Measurements from ENCODE around the gene DCBLD2. TPM values are rescaled to one million over a fixed set of nuclear protein-coding genes. Genes with fewer than 3 reads are reported as not detected.

The DCBLD2 gene
- total and polyA plus RNA-seq, 2 of the 4 experiments (the other 2 are of a cell fraction): 121 to 196 TPM

DNA sequence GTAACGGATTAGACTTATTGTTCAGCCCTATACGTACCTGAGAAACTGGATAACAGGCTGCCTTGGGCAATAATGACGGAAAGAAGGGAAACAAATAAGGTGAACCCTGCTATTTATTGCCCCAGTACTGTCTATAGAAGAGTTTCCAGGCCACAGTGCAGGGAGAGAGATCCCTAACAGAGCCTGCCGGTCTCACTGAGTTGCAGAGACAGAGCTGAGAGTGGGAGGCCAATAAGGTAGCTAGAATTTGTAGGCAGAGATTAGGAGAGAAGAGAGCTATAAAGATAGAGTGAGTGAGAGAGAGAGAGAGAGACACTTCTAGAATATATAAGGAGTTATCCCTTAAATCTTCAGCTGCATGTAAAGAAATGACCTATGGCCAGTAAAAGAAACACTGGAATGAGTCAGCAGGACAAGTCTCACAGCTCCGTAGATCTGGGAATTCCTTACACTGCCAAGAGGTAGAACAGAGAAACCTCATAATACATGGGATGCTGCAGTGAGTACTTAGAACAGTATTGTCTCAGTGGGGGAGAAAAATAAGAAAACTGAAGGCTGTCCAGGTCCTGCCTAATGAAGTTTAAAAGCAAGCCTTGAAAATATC lies 86.6 kb downstream of the DCBLD2 start:
- Histone ChIP-seq H2AK9ac (replicated peaks; ENCODE audit: low read depth, low read length, poor library complexity) (no peak overlapping the region), H2BK5ac (ENCODE audit: low read depth, low read length, poor library complexity, severe bottlenecking) (no peak overlapping the region), H3K4ac (ENCODE audit: low read depth, low read length) (no peak overlapping the region), H2BK20ac (ENCODE audit: low read depth, low read length) (no peak overlapping the region), H3K9me3 (ENCODE audit: control insufficient read depth, insufficient read depth, low read length) (no peaks in the 10 kb centered on the region), H3K56ac (ENCODE audit: extremely low read depth, insufficient read depth, low read length) (no peak overlapping the region), H3K14ac (replicated peaks; ENCODE audit: low read depth, low read length) (0 out of 2 replicates have a peak overlapping the region, but pooled peaks have one; percentile 5), H2BK120ac (ENCODE audit: low read depth, low read length) (no peak overlapping the region), H3K23ac (ENCODE audit: low read depth, low read length) (no peak overlapping the region), H3K4me1 (ENCODE audit: control insufficient read depth, insufficient read depth, low read length) (peaks cover 4% of the 10 kb centered on the region), H3K9ac (ENCODE audit: low read depth, low read length) (no peak overlapping the region), H2AFZ (replicated peaks; ENCODE audit: low read length, poor library complexity) (no peak overlapping the region), H4K20me1 (ENCODE audit: insufficient read depth, low read length) (peaks cover 5% of the 10 kb centered on the region; the same call in 1 of the 2 replicates), H3K27me3 (ENCODE audit: control insufficient read depth, insufficient read depth, low read length) (no peaks in the 10 kb centered on the region), H3K79me1 (ENCODE audit: low read depth in 1 of 2, low read length in 2 of 2) (peaks cover 11 to 21% of the 10 kb centered on the region in 2 experiments; a peak in 3 of 4 replicates), H3K36me3 (ENCODE audit: control insufficient read depth, insufficient read depth, low read length) (peaks cover 16% of the 10 kb centered on the region), H4K8ac (ENCODE audit: low read depth in 2 of 2, low read length in 2 of 2) (no peak overlapping the region), H3K27ac (ENCODE audit: insufficient read depth, low read length) (peak overlapping the region; percentile 45; the same call in 1 of the 2 replicates), H3K18ac (ENCODE audit: low read depth, low read length) (no peak overlapping the region), H2AK5ac (ENCODE audit: low read depth, low read length) (no peak overlapping the region), H2BK15ac (ENCODE audit: low read depth, low read length) (no peak overlapping the region), H3K4me2 (ENCODE audit: low read depth, low read length) (no peak overlapping the region; the same call in 1 of the 2 replicates), H3K4me3 (ENCODE audit: insufficient read depth, low read depth, low read length) (no peak overlapping the region), H3K9me1 (ENCODE audit: insufficient read depth, low read length) (no peaks in the 10 kb centered on the region), H4K5ac (ENCODE audit: low read depth, low read length) (no peak overlapping the region), H4K91ac (ENCODE audit: insufficient read depth, low read depth, low read length) (no peak overlapping the region; the same call in 1 of the 2 replicates)
- in situ Hi-C loops (cut with MboI; ENCODE audit: low sequenced_read_pairs) (loop anchor here (5.0 to 10.0 kb wide), 3 partner anchors 177 to 940 kb away; no protein-coding TSS in a partner anchor), intact Hi-C loops (cut with micrococcal nuclease) (loop anchor here (5.0 kb wide), 1 partner anchor 937 kb away; no protein-coding TSS in a partner anchor), dilution Hi-C loops (cut with HindIII; ENCODE audit: low sequenced_read_pairs, unreplicated experiment) (no loop called here)
- TF ChIP-seq NFE2L2 (IDR thresholded peaks at IDR 0.05; ENCODE audit: low read depth, low read length) (peak; percentile 44; the same call in 1 of the 2 replicates), FOS (IDR thresholded peaks at IDR 0.05; ENCODE audit: low read depth, low read length) (peak; percentile 21; the same call in 1 of the 2 replicates)
- TF ChIP-seq, protein P1, sequence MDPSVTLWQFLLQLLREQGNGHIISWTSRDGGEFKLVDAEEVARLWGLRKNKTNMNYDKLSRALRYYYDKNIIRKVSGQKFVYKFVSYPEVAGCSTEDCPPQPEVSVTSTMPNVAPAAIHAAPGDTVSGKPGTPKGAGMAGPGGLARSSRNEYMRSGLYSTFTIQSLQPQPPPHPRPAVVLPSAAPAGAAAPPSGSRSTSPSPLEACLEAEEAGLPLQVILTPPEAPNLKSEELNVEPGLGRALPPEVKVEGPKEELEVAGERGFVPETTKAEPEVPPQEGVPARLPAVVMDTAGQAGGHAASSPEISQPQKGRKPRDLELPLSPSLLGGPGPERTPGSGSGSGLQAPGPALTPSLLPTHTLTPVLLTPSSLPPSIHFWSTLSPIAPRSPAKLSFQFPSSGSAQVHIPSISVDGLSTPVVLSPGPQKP (IDR thresholded peaks at IDR 0.05; ENCODE audit: borderline replicate concordance, low read depth, low read length): no peak
- ATAC-seq (ENCODE audit: low read depth) (peak; percentile 82), DNase-seq (peak; percentile 90)
- ChIA-PET POLR2A (ENCODE audit: unreplicated experiment) (interaction anchor here (0.5 kb wide), 1 partner anchor 100 kb away, joined by 3 read pairs; no protein-coding TSS in a partner anchor), CTCF (interaction anchor here (0.6 to 4.6 kb wide), 5 partner anchors 88 to 219 kb away, joined by 3 to 45 read pairs (median 3); no protein-coding TSS in a partner anchor)
- BruUV-seq (replicated peaks): no TSS peak
- 94% methylated on average over 3 of the region's 5 CpGs; no CpG with 5 or more reads in 1 of the 2 experiments for WGBS, 2 experiments (ENCODE audit: extremely low coverage in 2 of 2, insufficient read length in 1 of 2)
